Neural cell (in vitro differentiated cells): ENCODE results near the gene SLC17A9. TPM values are rescaled to one million over a fixed set of nuclear protein-coding genes. Genes with fewer than 3 reads are reported as not detected.

Experiments used
- H2AFZ ChIP-seq: fragments of 200-600, 300-800 bp; sonication (generic), shearing (Covaris generic); 2 replicates; pipeline ENCODE4 v1.6.0; 2014; ENCODE audit warnings: low read depth, mild to moderate bottlenecking, antibody characterized with exemption, low read length, moderate library complexity
- H3F3A ChIP-seq: fragments of 200-600 bp; shearing (Covaris generic); 2 replicates; pipeline ENCODE4 v1.6.1; 2016; ENCODE audit warnings: mild to moderate bottlenecking, moderate library complexity, mixed read lengths, antibody characterized with exemption, low read length; ENCODE audit not compliant: insufficient read depth, poor library complexity, severe bottlenecking
- H3K27ac ChIP-seq: fragments of 200-600, 300-800 bp; sonication (generic), shearing (Covaris generic); 2 replicates; pipeline ENCODE4 v1.5.1; 2014; ENCODE audit warnings: mild to moderate bottlenecking, low read length, moderate library complexity
- H3K27me3 ChIP-seq: fragments of 300-800, 200-600 bp; sonication (generic), shearing (Covaris generic); 2 replicates; pipeline ENCODE4 v1.6.0; 2014; ENCODE audit warnings: mild to moderate bottlenecking, low read depth, low read length, moderate library complexity; ENCODE audit not compliant: insufficient read depth
- H3K36me3 ChIP-seq: fragments of 300-800, 200-600 bp; sonication (generic), shearing (Covaris generic); 2 replicates; pipeline ENCODE4 v1.5.1; 2014; ENCODE audit warnings: mild to moderate bottlenecking, antibody characterized with exemption, low read length, moderate library complexity; ENCODE audit not compliant: insufficient read depth
- H3K4me2 ChIP-seq: fragments of 300-800, 200-600 bp; sonication (generic), shearing (Covaris generic); 2 replicates; pipeline ENCODE4 v1.6.0; 2014; ENCODE audit warnings: mild to moderate bottlenecking, low read length
- H3K4me3 ChIP-seq: fragments of 300-800, 200-600 bp; sonication (generic), shearing (Covaris generic); 2 replicates; pipeline ENCODE4 v1.5.1; 2014; ENCODE audit warnings: mild to moderate bottlenecking, low read length, moderate library complexity
- H3K79me2 ChIP-seq: fragments of 200-600 bp; shearing (Covaris generic); replicated peaks from 2 replicates; pipeline ENCODE4 v1.6.0; 2014; ENCODE audit warnings: mild to moderate bottlenecking, low read length, moderate library complexity; ENCODE audit not compliant: insufficient read depth
- H3K9ac ChIP-seq: fragments of 300-800, 200-600 bp; sonication (generic), shearing (Covaris generic); 2 replicates; pipeline ENCODE4 v1.6.1; 2016; ENCODE audit warnings: mild to moderate bottlenecking, low read length, mixed read lengths
- H3K9me2 ChIP-seq: fragments of 200-600 bp; shearing (Covaris generic); 2 replicates; pipeline ENCODE4 v1.6.1; 2016; ENCODE audit warnings: mild to moderate bottlenecking, low read length, mixed read lengths; ENCODE audit not compliant: insufficient read depth
- H3K9me3 ChIP-seq: fragments of 200-600, 300-800 bp; sonication (generic), shearing (Covaris generic); 2 replicates; pipeline ENCODE4 v1.6.1; 2016; ENCODE audit warnings: mild to moderate bottlenecking, mixed run types, low read length, moderate library complexity, mixed read lengths
- H4K20me1 ChIP-seq: fragments of 200-600 bp; shearing (Covaris generic); 2 replicates; pipeline ENCODE4 v1.6.1; 2016; ENCODE audit warnings: mild to moderate bottlenecking, mixed run types; ENCODE audit not compliant: insufficient read depth
- EP300 ChIP-seq: fragments of 450-650 bp; conservative IDR thresholded peaks from 2 replicates; pipeline ENCODE4 v1.6.1; 2014; ENCODE audit warnings: antibody characterized with exemption, mild to moderate bottlenecking, moderate library complexity; ENCODE audit not compliant: poor library complexity, severe bottlenecking
- EZH2 ChIP-seq: fragments of 200-600, 300-800 bp; shearing (Covaris generic), sonication (generic); IDR thresholded peaks from 2 replicates; pipeline ENCODE4 v1.6.1; 2014; ENCODE audit warnings: antibody characterized with exemption, low read length, borderline replicate concordance, mild to moderate bottlenecking; ENCODE audit not compliant: insufficient read depth, poor library complexity, severe bottlenecking
- MXI1 ChIP-seq: fragments of 450-650 bp; conservative IDR thresholded peaks from 2 replicates; pipeline ENCODE4 v1.6.1; 2014; ENCODE audit warnings: antibody characterized with exemption, mild to moderate bottlenecking; ENCODE audit not compliant: poor library complexity, severe bottlenecking
- POLR2AphosphoS5 ChIP-seq: IDR thresholded peaks from 2 replicates; pipeline ENCODE4 v1.6.1; 2012
- RAD21 ChIP-seq: fragments of 450-650 bp; conservative IDR thresholded peaks from 2 replicates; pipeline ENCODE4 v1.6.1; 2014; ENCODE audit warnings: antibody characterized with exemption, mild to moderate bottlenecking, moderate library complexity
- SMC3 ChIP-seq: fragments of 450-650 bp; conservative IDR thresholded peaks from 2 replicates; pipeline ENCODE4 v1.6.1; 2014; ENCODE audit warnings: antibody characterized with exemption, mild to moderate bottlenecking, moderate library complexity; ENCODE audit not compliant: poor library complexity
- TAF1 ChIP-seq: IDR thresholded peaks from 2 replicates; pipeline ENCODE4 v1.6.1; 2012; ENCODE audit warnings: low read depth
- polyA plus RNA-seq: library from polyadenylated mRNA; depleted of rRNA; stranded (reverse); fragments of >200 nt; gene quantifications from 2 replicates; pipeline ENCODE4 v1.2.3, GENCODE V29; 2014
- TF ChIP-seq, protein P1 (sequence below): fragments of 450-650 bp; IDR thresholded peaks from 2 replicates; pipeline ENCODE4 v1.5.1; 2014; ENCODE audit warnings: antibody characterized with exemption, mild to moderate bottlenecking, moderate library complexity; ENCODE audit not compliant: poor library complexity, severe bottlenecking
- TF ChIP-seq, protein P2 (sequence below): IDR thresholded peaks from 2 replicates; pipeline ENCODE4 v1.6.1; 2012; ENCODE audit warnings: borderline replicate concordance

Gene SLC17A9
- polyA plus RNA-seq, 1 donor from 2014 or later: not detected

DNA sequence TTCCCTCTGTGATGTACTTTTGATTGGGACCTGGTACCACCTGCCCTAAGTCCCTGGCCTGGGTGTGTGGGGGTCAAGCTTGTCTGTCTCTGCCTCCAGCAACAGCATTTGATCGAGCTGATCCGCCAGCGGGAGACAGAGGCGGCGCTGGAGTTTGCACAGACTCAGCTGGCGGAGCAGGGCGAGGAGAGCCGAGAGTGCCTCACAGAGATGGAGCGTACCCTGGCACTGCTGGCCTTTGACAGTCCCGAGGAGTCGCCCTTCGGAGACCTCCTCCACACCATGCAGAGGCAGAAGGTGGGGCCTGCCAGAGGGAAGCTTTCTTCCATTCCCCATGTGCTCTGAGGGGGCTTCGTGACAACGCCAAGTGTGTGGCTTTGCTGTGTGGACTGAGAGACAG lies 9.1 kb upstream of the SLC17A9 start:
- Histone ChIP-seq H3K9ac (no peak overlapping the region), H3K27me3 (no peaks in the 10 kb centered on the region), H3K4me3 (no peak overlapping the region), H3K9me3 (no peaks in the 10 kb centered on the region), H2AFZ (no peak overlapping the region), H3K4me2 (no peak overlapping the region), H3F3A (no peaks in the 10 kb centered on the region), H3K79me2 (peaks cover 39% of the 10 kb centered on the region), H3K27ac (no peak overlapping the region), H3K36me3 (no peaks in the 10 kb centered on the region), H4K20me1 (no peaks in the 10 kb centered on the region), H3K9me2 (no peaks in the 10 kb centered on the region)
- TF ChIP-seq, protein P1, sequence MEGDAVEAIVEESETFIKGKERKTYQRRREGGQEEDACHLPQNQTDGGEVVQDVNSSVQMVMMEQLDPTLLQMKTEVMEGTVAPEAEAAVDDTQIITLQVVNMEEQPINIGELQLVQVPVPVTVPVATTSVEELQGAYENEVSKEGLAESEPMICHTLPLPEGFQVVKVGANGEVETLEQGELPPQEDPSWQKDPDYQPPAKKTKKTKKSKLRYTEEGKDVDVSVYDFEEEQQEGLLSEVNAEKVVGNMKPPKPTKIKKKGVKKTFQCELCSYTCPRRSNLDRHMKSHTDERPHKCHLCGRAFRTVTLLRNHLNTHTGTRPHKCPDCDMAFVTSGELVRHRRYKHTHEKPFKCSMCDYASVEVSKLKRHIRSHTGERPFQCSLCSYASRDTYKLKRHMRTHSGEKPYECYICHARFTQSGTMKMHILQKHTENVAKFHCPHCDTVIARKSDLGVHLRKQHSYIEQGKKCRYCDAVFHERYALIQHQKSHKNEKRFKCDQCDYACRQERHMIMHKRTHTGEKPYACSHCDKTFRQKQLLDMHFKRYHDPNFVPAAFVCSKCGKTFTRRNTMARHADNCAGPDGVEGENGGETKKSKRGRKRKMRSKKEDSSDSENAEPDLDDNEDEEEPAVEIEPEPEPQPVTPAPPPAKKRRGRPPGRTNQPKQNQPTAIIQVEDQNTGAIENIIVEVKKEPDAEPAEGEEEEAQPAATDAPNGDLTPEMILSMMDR: no peak
- TF ChIP-seq RAD21: no peak
- no peak for TF ChIP-seq TAF1
- TF ChIP-seq SMC3: no peak
- no peak for TF ChIP-seq EZH2
- TF ChIP-seq MXI1: no peak
- TF ChIP-seq, protein P2, sequence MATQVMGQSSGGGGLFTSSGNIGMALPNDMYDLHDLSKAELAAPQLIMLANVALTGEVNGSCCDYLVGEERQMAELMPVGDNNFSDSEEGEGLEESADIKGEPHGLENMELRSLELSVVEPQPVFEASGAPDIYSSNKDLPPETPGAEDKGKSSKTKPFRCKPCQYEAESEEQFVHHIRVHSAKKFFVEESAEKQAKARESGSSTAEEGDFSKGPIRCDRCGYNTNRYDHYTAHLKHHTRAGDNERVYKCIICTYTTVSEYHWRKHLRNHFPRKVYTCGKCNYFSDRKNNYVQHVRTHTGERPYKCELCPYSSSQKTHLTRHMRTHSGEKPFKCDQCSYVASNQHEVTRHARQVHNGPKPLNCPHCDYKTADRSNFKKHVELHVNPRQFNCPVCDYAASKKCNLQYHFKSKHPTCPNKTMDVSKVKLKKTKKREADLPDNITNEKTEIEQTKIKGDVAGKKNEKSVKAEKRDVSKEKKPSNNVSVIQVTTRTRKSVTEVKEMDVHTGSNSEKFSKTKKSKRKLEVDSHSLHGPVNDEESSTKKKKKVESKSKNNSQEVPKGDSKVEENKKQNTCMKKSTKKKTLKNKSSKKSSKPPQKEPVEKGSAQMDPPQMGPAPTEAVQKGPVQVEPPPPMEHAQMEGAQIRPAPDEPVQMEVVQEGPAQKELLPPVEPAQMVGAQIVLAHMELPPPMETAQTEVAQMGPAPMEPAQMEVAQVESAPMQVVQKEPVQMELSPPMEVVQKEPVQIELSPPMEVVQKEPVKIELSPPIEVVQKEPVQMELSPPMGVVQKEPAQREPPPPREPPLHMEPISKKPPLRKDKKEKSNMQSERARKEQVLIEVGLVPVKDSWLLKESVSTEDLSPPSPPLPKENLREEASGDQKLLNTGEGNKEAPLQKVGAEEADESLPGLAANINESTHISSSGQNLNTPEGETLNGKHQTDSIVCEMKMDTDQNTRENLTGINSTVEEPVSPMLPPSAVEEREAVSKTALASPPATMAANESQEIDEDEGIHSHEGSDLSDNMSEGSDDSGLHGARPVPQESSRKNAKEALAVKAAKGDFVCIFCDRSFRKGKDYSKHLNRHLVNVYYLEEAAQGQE: no peak
- TF ChIP-seq POLR2AphosphoS5: no peak
- TF ChIP-seq EP300: no peak

DNA sequence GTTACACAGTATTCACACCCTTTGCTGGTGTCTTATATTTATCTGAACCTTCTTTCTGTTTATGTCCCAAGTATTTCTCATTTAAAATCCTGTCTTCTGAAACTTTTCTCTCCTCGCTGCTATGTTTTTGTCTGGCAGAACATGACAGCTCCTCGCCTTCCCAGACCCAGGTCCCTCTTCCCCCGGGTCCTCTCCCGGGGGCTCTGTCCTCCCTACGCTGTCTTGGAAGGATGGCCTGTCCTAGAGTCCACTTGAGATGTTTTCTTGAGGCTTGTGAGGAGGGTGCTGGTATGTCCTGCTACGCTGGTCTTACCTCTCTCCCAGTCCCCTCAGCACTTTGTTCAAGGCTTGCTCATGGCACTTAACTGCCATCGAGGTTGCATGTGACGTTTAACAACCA lies 8.3 kb upstream of the SLC17A9 start:
- TF ChIP-seq MXI1 (no peak), EP300 (no peak), SMC3 (no peak), RAD21 (no peak), TAF1 (no peak), EZH2 (no peak), POLR2AphosphoS5 (no peak)
- TF ChIP-seq, protein P1: no peak
- Histone ChIP-seq H3K9me3 (no peaks in the 10 kb centered on the region), H3K9ac (no peak overlapping the region), H2AFZ (no peak overlapping the region), H3F3A (no peaks in the 10 kb centered on the region), H3K27me3 (no peaks in the 10 kb centered on the region), H4K20me1 (no peaks in the 10 kb centered on the region), H3K4me3 (no peak overlapping the region), H3K79me2 (peaks cover 34% of the 10 kb centered on the region), H3K4me2 (no peak overlapping the region), H3K36me3 (peaks cover 7% of the 10 kb centered on the region), H3K27ac (no peak overlapping the region), H3K9me2 (no peaks in the 10 kb centered on the region)
